Stimulated activated CD8-positive, alpha-beta memory T cell treated with anti-CD3 and anti-CD28 coated beads, Interleukin-2, amount 100 ng/mL, for 48 hours (primary cell): ENCODE data around the gene CFAP97D1.
"Not testable (repeated sequence)": the region's sequence is repeated elsewhere in the genome, so short reads cannot be mapped to it uniquely, and the experiment has no call there.

Source experiments
- DNase-seq, 2 donors: peaks; one replicate each; pipeline ENCODE4 v3.0.0-alpha.2; 2020; ENCODE audit warnings: low read depth in 2 of 2

Gene CFAP97D1

DNA sequence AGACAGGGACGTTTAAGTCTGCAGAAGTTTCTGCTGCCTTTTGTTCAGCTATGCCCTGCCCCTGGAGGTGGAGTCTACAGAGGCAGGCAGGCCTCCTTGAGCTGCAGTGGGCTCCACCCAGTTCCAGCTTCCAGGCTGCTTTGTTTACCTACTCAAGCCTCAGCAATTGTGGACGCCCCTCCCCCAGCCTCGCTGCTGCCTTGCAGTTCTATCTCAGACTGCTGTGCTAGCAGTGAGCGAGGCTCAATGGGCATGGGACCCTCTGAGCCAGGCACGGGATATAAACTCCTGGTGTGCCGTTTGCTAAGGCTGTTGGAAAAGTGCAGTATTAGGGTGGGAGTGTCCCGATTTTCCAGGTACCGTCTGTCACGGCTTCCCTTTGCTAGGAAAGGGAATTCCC is 17.8 kb downstream of the CFAP97D1 start:
- DNase-seq, result not testable (repeated sequence)

DNA sequence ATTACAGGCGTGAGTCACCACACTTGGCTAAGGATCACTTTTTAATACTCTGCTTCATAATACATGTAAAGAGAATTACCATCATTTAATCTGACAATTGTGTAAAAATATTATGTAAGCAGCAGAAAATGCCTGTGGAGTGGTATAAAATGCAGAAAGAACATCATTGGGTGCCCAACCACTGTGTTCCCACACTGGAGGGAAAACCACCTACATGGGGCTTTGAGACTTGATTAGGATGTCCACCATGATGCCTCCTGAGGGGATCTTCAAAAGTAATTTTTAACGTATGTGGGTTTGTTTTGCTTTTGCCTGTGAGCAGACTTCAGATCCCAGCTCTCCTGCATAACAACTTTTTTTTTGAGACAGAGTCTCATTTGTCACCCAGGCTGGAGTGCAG is 18.8 kb downstream of the CFAP97D1 start:
- no peak for DNase-seq

DNA sequence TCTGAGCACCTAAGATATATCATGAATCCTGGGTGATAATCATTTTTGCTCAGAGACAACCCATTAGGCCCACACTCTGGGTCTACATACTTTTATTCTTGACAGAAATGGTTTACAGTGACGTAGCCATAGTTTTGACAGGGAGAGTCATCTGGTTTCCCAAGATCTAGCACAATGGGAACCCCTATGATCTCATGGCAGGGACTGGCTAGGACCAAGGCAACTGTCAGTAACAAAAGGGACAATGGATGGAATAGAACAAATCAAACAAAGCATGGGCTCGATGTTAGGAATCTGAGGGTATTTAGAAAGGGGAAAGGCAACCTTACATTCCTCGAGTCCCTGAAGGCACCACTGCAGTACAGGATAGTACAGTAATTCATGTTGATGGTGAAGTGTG is 20.5 kb downstream of the CFAP97D1 start:
- DNase-seq, result no peak

DNA sequence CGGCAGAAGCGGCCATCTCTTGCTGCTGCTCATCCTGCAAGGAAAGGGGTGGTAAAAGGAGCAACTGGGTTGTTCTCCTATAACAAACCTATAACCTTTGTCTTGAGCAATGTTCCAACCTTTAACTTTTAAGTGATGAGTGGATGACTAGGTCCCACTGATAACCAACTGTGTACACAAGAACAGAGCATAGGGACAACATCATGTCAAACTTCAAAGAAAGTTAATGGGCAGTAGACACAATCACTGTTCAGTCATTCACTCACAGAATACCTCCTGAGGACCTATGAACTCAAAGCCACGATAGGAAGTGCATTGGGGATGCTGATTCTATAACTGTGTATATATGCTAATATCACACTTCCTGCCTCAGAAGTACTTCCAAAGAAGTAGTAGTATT is 21.6 kb downstream of the CFAP97D1 start:
- DNase-seq, result no peak

DNA sequence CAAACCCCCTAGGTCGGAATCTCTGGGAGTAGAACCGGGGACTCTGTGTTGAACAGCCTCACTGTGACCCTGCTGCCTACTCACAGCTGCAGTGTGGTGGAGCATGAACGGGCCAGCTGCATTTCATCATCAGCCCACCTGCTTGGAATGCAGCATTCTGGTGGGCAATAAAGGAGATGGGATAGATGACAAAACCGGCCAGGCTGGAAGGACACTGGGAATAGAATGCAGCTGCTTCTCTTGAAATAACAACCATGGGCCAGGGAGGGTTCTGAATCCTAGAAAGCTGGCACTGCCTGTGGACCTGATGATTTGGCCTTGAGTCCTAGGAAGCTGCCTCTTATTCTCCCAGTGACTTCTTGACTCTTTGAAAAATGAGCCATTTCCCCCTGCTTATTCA is 23.5 kb downstream of the CFAP97D1 start:
- DNase-seq, result no peak

DNA sequence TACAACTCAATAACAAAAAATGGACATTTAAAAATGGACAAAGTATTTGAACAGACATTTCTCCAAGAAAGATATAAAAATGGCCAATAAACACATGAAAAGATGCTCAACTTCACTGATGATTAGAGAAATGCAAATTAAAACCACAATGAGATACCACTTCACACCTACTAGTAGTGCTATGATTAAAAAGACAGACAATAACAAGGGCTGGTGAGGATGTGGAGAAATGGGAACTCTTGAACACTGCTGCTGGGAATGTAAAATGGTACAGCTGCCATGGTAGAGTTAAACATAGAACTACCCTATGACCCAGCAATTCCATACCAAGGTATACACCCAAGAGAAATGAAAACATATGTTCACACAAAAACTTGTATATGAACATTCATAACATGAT is 24.9 kb downstream of the CFAP97D1 start:
- no peak for DNase-seq

DNA sequence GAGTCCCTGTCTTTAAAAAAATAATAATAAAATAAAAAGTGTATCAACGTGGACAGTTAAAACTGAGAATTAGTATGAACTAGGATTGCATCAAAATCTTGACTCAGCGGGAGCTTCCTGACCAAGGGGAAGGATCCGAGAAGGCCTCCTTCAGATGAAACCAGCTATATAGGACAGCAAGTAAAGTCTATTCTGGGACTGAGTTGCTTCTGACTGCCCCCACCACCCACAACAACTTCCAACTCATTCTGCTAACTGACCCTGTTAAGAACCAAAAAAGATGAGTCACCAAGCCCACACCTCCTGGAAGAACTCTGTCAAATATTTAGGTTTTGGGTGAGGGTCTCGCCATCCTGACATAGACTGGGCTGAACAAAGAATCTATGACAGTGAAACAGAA is 27.8 kb downstream of the CFAP97D1 start:
- no peak for DNase-seq

DNA sequence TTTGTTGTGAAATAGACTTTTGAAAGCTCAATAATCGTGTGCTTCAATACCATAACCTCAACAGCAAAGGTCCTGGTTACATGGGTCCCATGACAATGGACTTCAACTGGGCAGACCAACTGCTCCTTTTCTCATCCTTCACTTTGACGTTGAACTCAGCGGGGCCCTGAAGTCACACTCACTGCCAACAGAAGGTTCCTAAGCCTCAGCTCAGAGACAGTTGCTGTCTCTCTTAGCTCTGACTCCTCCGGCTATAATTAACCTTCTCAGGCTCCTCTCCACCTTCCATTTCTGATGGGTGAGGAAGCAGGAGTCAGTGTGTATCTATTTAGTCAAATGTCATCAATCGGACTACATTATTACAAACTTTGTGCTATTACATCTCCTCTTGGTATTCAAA is 28.9 kb downstream of the CFAP97D1 start:
- no peak for DNase-seq

DNA sequence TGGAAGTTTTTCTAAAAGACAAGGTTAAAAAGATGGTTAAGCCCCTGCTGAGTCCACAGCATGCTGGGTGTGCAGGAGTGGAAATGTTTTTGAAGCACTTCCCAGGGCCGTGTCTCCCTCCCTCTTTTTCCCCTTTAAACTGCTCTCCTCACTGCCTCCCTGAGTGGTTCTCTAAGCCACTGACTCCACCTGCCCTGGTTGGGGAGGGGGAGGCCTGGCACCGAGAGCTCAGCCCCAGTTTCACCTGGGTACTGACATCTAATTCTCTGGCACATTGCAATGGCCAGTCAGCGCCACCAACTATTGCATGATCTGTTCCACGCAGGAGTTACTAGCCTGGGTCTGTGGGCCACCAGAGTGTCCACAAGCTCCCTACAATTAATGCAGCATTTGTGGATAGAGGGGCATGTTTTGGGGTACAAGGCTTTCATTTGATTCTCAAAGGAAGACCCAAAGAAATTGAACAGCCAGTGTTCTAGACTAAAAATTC is 30.0 kb downstream of the CFAP97D1 start:
- DNase-seq, result no peak

DNA sequence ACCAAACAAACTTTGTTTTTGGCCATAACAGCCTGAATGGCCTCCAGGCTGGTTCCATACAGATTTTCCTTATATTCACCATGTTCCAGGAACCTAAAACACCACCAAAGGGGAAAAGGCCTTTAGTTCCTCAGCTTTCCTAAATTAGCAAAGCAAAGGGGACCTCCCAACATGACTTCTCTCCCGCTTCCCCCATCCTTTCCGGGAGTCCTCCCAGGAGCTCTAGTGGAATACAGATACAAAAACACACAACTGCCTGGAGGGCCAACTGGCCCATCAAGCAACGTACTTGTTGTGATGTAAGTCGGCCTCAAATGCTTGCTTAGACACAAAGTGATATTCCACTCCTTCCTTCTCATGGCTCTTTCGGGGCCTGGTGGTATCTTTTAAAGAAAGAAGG is 30.6 kb downstream of the CFAP97D1 start:
- DNase-seq, result no peak

DNA sequence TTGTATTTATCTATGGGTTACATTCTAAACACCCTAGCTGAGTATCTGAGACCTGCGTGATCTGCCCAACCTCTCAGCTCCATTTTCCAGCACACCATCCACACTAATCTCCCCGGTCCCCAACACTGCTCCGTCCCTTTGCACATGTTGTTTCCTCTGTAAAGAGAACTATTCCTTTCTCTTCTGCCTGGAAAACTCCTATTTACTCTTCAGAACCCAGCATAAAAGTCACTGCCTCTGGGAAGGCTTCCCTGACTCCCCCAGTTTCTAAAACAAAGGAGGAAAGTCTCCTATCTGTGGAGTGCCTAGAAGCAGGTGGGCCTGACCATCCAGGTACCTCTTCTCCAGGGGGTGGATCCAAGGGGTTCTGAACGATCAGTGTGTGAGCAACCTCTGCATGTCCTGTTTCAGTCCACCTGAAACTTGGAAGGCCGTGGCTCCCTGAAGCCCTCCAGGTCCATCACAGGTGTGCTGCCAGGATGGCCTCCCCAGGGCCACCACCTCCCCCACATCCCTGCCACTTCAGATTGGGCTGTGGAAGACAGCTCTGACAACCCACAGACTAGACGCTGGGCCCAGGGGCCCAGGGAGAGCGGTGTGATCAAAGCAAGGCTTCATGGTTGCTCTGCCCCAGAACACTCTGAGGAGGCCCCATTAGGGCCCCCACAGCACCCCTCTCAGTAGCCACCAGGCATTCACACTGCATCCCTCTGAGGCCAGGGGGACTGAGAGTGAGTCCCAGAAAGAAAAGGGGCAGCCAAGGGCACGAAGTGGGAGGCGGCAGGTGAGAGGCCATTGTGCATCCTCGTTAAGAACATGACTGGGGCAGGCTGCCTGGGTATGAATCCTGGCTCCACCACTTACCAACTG is 32.4 kb downstream of the CFAP97D1 start:
- no peak for DNase-seq

DNA sequence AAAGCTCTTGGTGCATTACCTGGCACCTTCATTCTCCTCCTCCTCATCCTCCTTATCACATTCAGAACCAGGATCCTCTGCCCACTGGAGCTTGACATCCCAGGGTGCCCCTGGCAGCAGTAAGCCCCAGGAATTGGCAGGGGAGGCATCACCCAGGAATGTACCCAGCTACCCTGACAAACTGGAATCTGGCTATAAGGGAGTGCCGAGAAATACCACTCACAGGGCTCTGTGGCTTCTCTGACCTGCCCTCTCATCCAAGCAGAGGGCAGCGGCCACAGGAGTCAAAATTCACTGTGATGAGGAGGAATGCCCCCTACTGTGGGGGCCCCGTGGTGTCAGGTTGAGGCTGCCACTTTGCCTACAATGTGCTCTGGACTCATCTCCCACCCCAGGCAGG is 33.2 kb downstream of the CFAP97D1 start:
- no peak for DNase-seq

DNA sequence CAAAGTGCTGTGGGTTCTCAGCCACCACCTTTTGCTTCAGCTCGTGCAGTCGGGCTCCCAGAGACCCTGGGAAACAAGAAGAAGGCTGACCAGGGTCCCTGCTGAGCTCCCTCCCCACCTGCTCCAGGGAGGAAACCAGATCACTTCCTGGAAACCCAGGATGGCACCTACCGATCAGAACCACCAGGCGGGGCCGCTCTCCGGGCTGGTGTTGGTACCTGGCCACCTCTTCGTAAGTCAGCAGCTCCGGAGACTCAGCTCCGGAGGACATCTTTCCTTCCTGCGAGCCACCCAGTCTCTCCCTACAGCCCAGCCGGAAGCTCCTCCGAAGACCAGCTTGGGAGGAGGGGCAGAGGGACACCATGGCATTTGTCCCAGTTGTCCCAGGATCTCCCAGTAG is 33.8 kb downstream of the CFAP97D1 start:
- DNase-seq, result no peak

DNA sequence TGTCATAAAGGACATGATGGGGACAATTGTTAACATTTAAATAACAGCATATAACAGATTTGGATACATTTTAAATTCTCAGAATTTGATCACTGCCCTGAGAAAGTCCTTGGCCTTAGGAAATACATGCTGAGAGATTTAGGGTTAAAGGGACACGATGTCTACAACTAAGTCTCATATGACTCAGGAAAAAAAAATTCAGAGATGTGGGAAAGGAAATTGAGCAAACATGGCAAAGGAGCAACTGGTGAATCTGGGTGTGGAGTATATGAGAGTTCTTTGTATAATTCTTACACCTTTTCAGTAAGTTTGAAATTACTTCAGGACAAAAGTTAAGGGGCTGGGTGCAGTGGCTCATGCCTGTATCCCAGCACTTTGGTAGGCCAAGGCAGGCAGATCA is 34.5 kb downstream of the CFAP97D1 start:
- DNase-seq, result no peak

DNA sequence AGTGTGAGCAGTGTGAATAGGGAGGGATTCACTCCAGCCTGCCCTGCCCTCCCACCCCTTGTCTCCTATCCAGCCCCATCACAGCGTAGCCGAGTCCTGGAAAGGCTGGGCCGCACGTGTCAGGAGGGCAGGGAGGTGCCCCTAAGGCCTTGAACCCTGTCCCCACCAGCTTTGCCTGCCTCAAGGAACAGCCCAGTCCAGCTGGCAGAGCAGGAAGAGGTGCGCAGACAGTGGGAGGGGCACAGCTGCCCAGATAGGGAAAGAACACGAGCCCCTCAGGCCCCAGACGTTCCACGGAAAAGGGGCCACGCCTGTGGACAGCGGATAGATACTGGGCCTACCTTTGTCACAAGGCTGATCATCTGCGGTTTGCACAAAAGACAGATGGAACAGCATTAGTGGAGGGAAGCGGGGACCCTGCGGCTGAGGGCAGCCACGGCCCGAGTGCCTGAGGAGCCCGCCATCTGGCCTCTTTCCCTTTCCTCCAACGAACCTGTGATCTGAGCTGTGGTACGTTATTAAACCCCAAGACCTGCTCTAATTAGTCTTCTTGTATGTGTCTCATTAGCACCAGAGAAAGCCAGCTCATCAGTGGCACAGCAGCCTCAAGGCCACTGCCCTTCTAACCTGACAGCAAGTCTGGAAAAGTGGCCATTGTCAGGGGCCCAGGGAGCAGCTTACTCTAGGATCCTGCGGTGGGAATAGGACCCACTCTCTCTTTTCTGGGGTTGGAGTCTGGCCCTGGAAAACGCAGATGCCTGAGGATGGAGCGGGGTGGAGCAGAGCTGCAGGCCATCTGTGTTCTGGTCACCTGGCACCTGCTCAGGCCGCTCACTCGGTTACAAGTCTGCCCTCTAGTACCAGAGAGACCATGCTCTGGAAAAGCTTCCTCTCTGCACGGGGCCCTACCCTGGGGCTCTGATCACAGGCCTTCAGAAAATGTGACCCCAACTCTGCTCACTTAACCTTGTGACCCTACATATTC is 36.4 kb downstream of the CFAP97D1 start:
- no peak for DNase-seq

DNA sequence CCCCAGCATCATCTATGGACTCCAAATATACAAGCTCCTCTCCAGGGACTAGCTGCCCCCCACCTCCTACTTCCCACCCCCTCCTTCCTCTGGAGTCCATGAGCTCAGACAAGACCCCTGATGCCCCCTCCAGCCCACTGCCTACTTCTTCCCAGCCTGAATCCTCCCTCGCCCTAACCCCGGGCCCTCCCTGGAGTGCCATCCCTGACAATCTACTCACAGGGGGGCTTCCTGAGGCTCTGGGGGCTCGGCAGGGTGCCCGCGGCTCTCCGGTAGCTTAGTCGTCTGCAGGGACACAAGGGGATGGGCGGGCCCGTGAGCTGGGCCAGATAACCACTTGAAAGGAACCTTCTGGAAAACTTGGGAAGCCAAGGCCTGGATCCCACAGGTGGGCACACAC is 37.6 kb downstream of the CFAP97D1 start:
- DNase-seq, result no peak

DNA sequence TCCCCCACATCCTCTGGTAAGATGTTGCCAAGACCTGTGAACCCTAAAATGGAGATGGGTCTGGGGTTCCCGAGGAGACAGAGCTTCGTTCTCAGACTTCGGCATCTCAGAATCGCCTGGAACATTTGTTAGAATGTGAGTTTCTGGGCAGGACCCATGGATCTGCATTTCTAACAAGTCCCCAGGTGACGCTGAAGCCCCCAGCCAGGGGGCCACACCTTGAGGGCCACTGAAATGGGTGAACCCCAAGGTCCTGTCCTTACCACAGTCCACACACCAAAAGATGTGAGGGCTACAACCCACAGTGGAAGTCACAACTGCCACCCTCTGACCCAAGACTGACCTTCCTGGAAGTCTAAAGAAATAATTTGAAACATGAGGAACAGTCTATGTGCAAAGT is 38.7 kb downstream of the CFAP97D1 start:
- DNase-seq, result no peak

DNA sequence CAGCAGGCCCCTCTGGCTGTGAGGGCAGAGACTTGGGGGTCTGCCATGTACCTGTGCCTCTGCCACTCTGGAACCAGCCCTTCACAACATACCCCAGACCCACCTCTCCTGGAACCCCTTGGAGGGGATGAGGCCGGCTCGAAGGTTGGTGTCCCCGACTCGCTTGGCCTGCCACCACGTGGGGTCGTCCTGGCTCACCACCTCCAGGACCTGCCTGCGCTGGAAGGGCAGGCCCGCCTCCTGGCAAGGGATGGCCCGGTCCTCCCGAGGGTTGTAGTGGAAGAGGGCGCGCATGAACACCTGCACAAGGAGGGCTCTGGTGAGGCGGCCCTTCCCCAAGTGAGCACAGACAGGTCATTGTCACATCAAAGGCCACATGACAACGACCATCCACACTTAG is 40.5 kb downstream of the CFAP97D1 start:
- DNase-seq, result no peak

DNA sequence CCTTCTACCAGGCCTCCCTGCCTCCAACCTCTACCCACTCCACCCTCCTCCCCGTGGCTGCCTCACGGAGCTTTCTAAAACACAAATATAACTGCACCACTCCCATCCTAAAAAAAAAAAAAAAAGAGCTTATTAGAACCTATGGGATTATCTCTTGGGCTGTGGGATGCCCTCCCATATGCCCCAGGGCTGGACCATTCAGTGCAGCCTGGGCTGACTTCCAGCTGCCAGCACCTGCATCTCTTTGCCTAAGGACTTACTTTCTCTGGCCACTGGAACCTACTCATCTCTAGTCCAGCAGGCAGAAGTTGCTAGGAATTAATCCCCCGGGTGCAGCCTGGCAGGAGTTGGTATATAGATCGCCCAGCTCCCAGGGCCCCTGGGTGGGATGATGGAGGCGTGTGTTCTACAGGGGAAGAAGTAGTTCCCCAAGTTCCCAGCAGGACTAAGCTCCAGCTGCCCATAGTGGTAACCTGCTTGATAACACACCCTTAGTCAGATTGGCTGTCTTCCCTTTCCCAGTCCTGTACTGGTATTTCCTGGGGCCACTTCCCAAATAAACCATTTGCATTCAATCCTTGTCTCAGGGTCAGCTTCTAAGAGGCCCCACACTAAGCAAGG is 42.4 kb downstream of the CFAP97D1 start:
- no peak for DNase-seq

DNA sequence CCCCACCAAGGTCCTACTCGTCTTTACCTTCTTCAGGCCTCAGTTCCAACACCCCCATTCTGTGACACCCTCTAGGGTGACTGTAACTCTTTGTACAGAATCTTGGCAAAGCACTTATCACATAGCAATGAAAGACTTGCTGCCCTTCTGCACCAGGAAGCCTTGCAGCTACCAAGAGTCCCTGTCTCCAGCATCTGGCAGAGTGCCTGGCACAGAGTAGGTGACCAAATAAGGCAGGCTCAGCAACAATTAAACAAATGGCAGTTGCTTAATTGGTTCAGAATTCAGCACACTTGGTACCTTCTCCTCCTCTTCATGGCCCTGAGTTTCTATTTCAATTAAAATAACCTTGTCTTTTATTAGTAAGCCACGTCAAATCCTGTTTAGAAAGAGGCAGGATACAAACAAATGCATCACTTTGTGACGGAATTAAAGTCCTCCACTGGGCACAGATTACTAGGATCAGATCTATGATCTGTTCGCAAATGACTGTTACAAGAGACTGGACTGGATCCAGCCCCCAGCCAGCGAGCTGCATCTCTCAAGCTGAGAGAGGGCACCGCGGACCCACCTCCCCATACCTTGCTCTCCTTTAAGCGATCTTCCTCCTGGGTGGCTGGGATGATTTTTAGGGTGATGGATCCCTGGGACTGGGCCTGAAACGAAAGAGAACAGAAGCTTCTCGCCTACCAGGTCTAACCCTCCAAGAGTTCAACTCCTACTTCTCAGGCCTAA is 43.3 kb downstream of the CFAP97D1 start:
- no peak for DNase-seq

DNA sequence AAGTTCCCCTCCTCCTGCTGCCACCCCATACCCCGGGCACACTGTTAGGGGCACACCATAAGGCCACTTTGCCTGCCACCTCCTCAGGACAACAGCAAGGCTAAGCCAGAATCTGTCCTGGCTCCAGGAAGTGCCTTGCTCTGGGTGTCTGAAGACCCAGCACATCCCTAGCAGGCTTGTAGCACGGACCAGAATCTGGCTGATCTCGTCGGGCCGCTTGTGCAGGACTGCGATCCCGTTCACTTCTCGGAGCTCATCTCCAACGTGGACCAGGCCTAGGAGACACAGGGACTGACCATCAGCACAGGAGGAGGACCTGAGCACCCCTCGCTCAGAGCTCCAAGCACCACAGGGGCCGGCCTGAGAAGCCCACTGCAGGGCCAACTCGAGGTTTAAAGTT is 45.3 kb downstream of the CFAP97D1 start:
- DNase-seq, result no peak

DNA sequence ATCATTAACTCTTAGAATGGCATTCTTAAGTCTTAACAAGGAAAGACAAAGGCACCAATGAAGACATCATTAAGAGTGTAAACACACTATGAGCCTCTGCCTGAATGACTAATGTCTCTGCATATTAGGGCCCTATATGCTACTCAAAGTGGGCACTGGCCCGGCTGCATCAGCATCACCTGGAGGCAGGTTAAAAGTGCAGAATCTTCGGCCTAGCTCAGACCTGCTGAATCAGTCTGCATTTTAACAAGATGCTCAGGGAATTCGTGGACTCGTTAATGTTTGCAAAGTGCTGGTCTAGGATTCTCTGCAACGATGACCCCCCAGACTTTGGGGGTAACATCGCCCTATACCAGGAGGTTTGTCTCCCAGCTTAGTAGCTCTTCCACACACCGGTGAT is 46.0 kb downstream of the CFAP97D1 start:
- DNase-seq, result no peak
